GM12878 (cell line): ENCODE measurements around the gene ZMIZ1.

Experiments
- CTCF ChIP-seq, 3 experiments: IDR thresholded peaks in 2 of 3; conservative IDR thresholded peaks in 1 of 3; 2 replicates each; pipeline ENCODE4 v1.5.1; 2011; ENCODE audit warnings: low read depth in 3 of 3, low read length in 3 of 3, mild to moderate bottlenecking in 3 of 3, control low read depth in 2 of 3, moderate library complexity in 2 of 3, inconsistent platforms in 1 of 3, mixed read lengths in 1 of 3; ENCODE audit not compliant: control insufficient read depth in 2 of 3, insufficient read depth in 1 of 3; ENCODE audit errors: extremely low read depth in 1 of 3
- JUNB ChIP-seq: IDR thresholded peaks from 2 replicates; pipeline ENCODE4 v1.6.1; 2016; ENCODE audit warnings: antibody characterized with exemption, mild to moderate bottlenecking
- POLR2A ChIP-seq: IDR thresholded peaks from 2 replicates; pipeline ENCODE4 v1.6.1; 2011; ENCODE audit warnings: low read depth, mild to moderate bottlenecking, low read length
- RAD21 ChIP-seq: IDR thresholded peaks from 2 replicates; pipeline ENCODE4 v1.6.1; 2011; ENCODE audit warnings: mild to moderate bottlenecking, low read depth, low read length, moderate library complexity; ENCODE audit not compliant: insufficient read depth
- RCOR1 ChIP-seq: conservative IDR thresholded peaks from 2 replicates; pipeline ENCODE4 v1.6.1; 2012; ENCODE audit warnings: low read depth, low read length, improper control_type of control experiment
- ZNF384 ChIP-seq: IDR thresholded peaks from 2 replicates; pipeline ENCODE4 v1.6.1; 2012; ENCODE audit warnings: low read depth, mild to moderate bottlenecking, low read length, improper control_type of control experiment, borderline replicate concordance
- ZZZ3 ChIP-seq: IDR thresholded peaks from 2 replicates; pipeline ENCODE4 v1.6.1; 2011; ENCODE audit warnings: low read depth; ENCODE audit not compliant: control insufficient read depth, insufficient read length

DNA sequence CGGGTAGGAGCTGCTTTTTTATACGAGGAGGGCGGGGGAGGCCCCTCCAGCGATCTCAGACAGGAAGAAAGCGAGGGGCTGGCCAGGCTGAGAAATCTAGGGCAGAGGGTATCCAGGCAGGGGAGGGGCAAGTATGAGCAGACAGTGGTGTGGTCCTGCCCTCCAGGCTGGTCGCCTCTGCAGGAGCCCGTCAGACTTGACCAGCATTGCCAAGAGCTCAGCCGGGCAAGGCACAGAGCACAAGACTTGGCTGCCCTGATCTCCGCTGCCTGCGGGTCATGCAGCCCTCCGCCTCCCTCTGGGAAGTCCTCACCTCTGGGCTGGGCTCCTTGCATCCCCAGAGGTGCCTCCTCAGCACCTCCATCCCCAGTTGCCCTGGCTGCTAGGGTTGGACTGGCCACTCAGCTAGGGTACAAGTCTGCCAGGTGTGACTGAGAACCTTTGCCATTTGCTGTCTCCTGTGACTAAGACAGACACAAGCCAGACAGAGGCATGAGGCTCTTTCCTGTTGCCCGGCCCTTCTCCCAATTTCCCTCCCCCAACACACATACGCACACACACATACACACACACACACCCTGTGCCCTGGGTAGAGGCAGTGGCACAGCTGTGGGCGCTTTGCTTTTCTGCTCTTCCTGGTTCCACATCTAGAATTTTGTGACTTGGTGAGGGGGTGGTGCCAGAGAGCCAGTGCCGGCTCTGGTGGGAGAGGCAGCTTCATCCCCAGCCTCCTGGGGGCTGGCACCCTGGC lies 219.4 kb downstream of the ZMIZ1 start:
- TF ChIP-seq RAD21 (no peak), CTCF (IDR thresholded peaks at IDR 0.05 in 2 of 3, conservative IDR thresholded peaks at IDR 0.05 in 1 of 3; ENCODE audit: control insufficient read depth in 2 of 3, extremely low read depth in 1 of 3, insufficient read depth in 1 of 3, low read depth in 3 of 3, low read length in 3 of 3) (no peak), ZZZ3 (no peak), POLR2A (no peak), JUNB (no peak), RCOR1 (no peak), ZNF384 (no peak)
